ENCODE measurements around the gene CASP8. TPM values are rescaled to one million over a fixed set of nuclear protein-coding genes. Genes with fewer than 3 reads are reported as not detected.

CASP8 gene
- total and polyA plus RNA-seq, 2 of the 13 experiments (the other 11 are each of a cell fraction or from before 2014, with no cell fraction given) = 25.0 to 52.8 TPM

GRCh38 chr2:201261906-201262305 lies 1.6 kb downstream of the CASP8 start:
- FAIRE-seq = no peak
- 93% methylated on average over 2 of the region's 2 CpGs for WGBS (ENCODE audit: low lambda C conversion rate)
- H3K4me2 ChIP-seq (ENCODE audit: low read depth, low read length) = no peak overlapping the region
- ChIA-PET POLR2A (no interaction called here), CTCF (ENCODE audit: low intra/inter-chr PET ratio, low total read pairs) (no interaction called here)
- BruUV-seq (replicated peaks) = no TSS peak
- no peak overlapping the region for H3K4me3 ChIP-seq (replicated peaks in 1 of 3; ENCODE audit: insufficient read depth in 1 of 3, low read depth in 2 of 3, low read length in 3 of 3)
- intact Hi-C loops (cut with micrococcal nuclease; ENCODE audit: unreplicated experiment) = no loop called here
- no peak for DNase-seq (ENCODE audit: low spot score)
- no peaks in the 10 kb centered on the region for H4K20me1 ChIP-seq (ENCODE audit: insufficient read depth, low read length)
- H3K27ac ChIP-seq (ENCODE audit: extremely low read length, insufficient read depth, low read length) = no peak overlapping the region
- peaks cover 45% of the 10 kb centered on the region for H3K79me2 ChIP-seq (ENCODE audit: insufficient read depth, low read length)
- no peaks in the 10 kb centered on the region for H3K9me3 ChIP-seq (ENCODE audit: low read length)
- in situ Hi-C loops (cut with HindIII; ENCODE audit: extremely low pct_ligation_motif_present, low pct_unique_long_range_greater_than_20kb) = no loop called here
- H3K4me1 ChIP-seq (ENCODE audit: insufficient read depth, low read length) = peaks cover 43% of the 10 kb centered on the region
- no peaks in the 10 kb centered on the region for H3K27me3 ChIP-seq (ENCODE audit: control insufficient read depth in 1 of 2, insufficient read depth in 2 of 2, low read length in 2 of 2)
- H2AFZ ChIP-seq (ENCODE audit: low read length) = no peak overlapping the region
- H3K36me3 ChIP-seq (replicated peaks in 1 of 2; ENCODE audit: control insufficient read depth in 1 of 2, insufficient read depth in 2 of 2, low read length in 2 of 2) = peaks cover 2 to 5% of the 10 kb centered on the region in 2 experiments; a peak in 4 of 5 replicates
- ATAC-seq = no peak
- no peak overlapping the region for H3K9ac ChIP-seq (ENCODE audit: insufficient read depth, low read depth, low read length)
- TF ChIP-seq ZKSCAN8 (CRISPR knock-in tag; IDR thresholded peaks at IDR 0.05; ENCODE audit: borderline replicate concordance) (no peak), GRHL1 (CRISPR knock-in tag; conservative IDR thresholded peaks at IDR 0.05) (no peak), HNRNPH1 (optimal IDR thresholded peaks at IDR 0.05; ENCODE audit: low read depth, low read length) (no peak), MAFF (IDR thresholded peaks at IDR 0.05; ENCODE audit: low read depth, low read length) (no peak)

DNA sequence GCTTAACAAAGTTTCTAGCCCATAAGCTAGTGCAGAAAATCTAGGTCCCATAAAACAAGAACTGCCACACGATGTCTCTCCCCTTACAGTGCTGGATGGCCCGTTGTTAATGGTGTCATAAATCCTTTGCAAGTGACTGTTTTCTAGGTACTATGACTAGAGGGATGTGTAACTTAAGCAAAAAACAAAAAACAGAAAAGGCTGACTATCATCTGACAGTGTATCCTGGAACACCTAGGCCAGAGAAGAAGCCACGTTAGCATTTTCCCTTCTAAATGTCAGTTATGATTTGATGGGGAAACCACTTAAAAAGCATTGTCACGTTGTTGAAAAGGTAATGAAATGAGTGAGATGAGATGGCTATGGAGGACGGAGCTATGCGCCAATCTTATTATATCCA lies 2.4 kb downstream of the CASP8 start:
- ChIA-PET CTCF (ENCODE audit: low intra/inter-chr PET ratio, low total read pairs) (no interaction called here), POLR2A (no interaction called here)
- no TSS peak for BruUV-seq (replicated peaks)
- ATAC-seq (no peak), FAIRE-seq (no peak), DNase-seq (ENCODE audit: low spot score) (no peak)
- no peak overlapping the region for H2AFZ ChIP-seq (ENCODE audit: low read length)
- no peak overlapping the region for H3K4me3 ChIP-seq (replicated peaks in 1 of 3; ENCODE audit: insufficient read depth in 1 of 3, low read depth in 2 of 3, low read length in 3 of 3)
- in situ Hi-C loops (cut with HindIII; ENCODE audit: extremely low pct_ligation_motif_present, low pct_unique_long_range_greater_than_20kb) (no loop called here), intact Hi-C loops (cut with micrococcal nuclease; ENCODE audit: unreplicated experiment) (no loop called here)
- no peak overlapping the region for H3K27ac ChIP-seq (ENCODE audit: extremely low read length, insufficient read depth, low read length)
- peaks cover 5 to 12% of the 10 kb centered on the region in 2 experiments for H3K36me3 ChIP-seq (replicated peaks in 1 of 2; ENCODE audit: control insufficient read depth in 1 of 2, insufficient read depth in 2 of 2, low read length in 2 of 2)
- H3K9ac ChIP-seq (ENCODE audit: insufficient read depth, low read depth, low read length) = no peak overlapping the region
- 96% methylated on average over 6 of the region's 6 CpGs for WGBS (ENCODE audit: low lambda C conversion rate)
- no peaks in the 10 kb centered on the region for H3K9me3 ChIP-seq (ENCODE audit: low read length)
- H3K4me1 ChIP-seq (ENCODE audit: insufficient read depth, low read length) = peaks cover 37% of the 10 kb centered on the region
- H3K4me2 ChIP-seq (ENCODE audit: low read depth, low read length) = no peak overlapping the region
- peaks cover 45% of the 10 kb centered on the region for H3K79me2 ChIP-seq (ENCODE audit: insufficient read depth, low read length)
- no peaks in the 10 kb centered on the region for H3K27me3 ChIP-seq (ENCODE audit: control insufficient read depth in 1 of 2, insufficient read depth in 2 of 2, low read length in 2 of 2)
- TF ChIP-seq ZBTB7A (CRISPR knock-in tag; IDR thresholded peaks at IDR 0.05) = no peak
- TF ChIP-seq ZSCAN29 (CRISPR knock-in tag; conservative IDR thresholded peaks at IDR 0.05) = no peak
- no peak for TF ChIP-seq ZSCAN5A (CRISPR knock-in tag; IDR thresholded peaks at IDR 0.05; ENCODE audit: borderline replicate concordance)
- no peak for TF ChIP-seq ZNF703 (CRISPR knock-in tag; IDR thresholded peaks at IDR 0.05; ENCODE audit: borderline replicate concordance)
- TF ChIP-seq THAP11 (CRISPR knock-in tag; IDR thresholded peaks at IDR 0.05) = no peak
- no peak for TF ChIP-seq ZNF446 (CRISPR knock-in tag; IDR thresholded peaks at IDR 0.05)
- no peak for TF ChIP-seq ZNF121 (CRISPR knock-in tag; IDR thresholded peaks at IDR 0.05)
- no peaks in the 10 kb centered on the region for H4K20me1 ChIP-seq (ENCODE audit: insufficient read depth, low read length)

All from HepG2 (cell line).